Right lobe of liver (tissue), 6 donors: ENCODE data around the gene PIGC. TPM values are rescaled to one million over a fixed set of nuclear protein-coding genes. Genes with fewer than 3 reads are reported as not detected.

ENCODE experiments used
- ATAC-seq, 4 donors: fragments of 200-7000 bp; cut with Tn5 transposase; one replicate each; pipeline ENCODE4 v1.9.1; 2020; ENCODE audit warnings: mild to moderate bottlenecking in 4 of 4, moderate library complexity in 4 of 4
- DNase-seq, 3 donors: peaks; one replicate each; pipeline ENCODE4 v3.0.0-alpha.2; 2020
- H3K27ac ChIP-seq, 3 donors: fragments of 200-600 bp; one replicate each; pipeline ENCODE4 v1.8.0; 2022
- H3K27me3 ChIP-seq, 2 donors: fragments of 200-600 bp; one replicate each; pipeline ENCODE4 v1.8.0; 2022
- H3K36me3 ChIP-seq, 4 donors: fragments of 200-600 bp; sonication (generic) in 1 of 4; one replicate each; pipeline versions ENCODE4 v1.5.1 to v1.8.0; 2017 to 2022; ENCODE audit warnings: control low read depth in 1 of 4
- H3K4me1 ChIP-seq, 4 donors: fragments of 200-600 bp; sonication (generic) in 1 of 4; one replicate each; pipeline versions ENCODE4 v1.5.1 to v1.8.0; 2017 to 2022; ENCODE audit warnings: control low read depth in 1 of 4
- H3K4me3 ChIP-seq, 3 donors: fragments of 200-600 bp; one replicate each; pipeline ENCODE4 v1.8.0; 2022
- H3K9me3 ChIP-seq, 4 donors: fragments of 200-600 bp; sonication (generic) in 1 of 4; one replicate each; pipeline versions ENCODE4 v1.5.1 to v1.8.0; 2017 to 2022; ENCODE audit warnings: control low read depth in 1 of 4
- CTCF ChIP-seq, 4 donors: fragments of 200-600 bp in 3 of 4; fragments of 450-650 bp in 1 of 4; IDR thresholded peaks; one replicate each; pipeline versions ENCODE4 v1.5.1 to v1.8.0; 2016 to 2022; ENCODE audit warnings: antibody characterized with exemption in 4 of 4, mild to moderate bottlenecking in 2 of 4
- POLR2A ChIP-seq: fragments of 450-650 bp; IDR thresholded peaks from one replicate; pipeline ENCODE4 v1.6.1; 2017; ENCODE audit warnings: antibody characterized with exemption, mild to moderate bottlenecking
- WGBS: methylation state at CpG from one replicate; pipeline ENCODE4 v1.1.6; 2018; ENCODE audit warnings: low coverage, low lambda C conversion rate; ENCODE audit not compliant: insufficient coverage; ENCODE audit errors: missing lambda C conversion rate; 5-methylcytosine and 5-hydroxymethylcytosine counted together
- intact Hi-C, 2 donors: fragments of 100-400 bp; cut with DNase I; formaldehyde crosslinking; loops; one replicate each; pipeline versions ENCODE4 v1.11.2 to v1.14.1; 2022
- total RNA-seq, 6 experiments: library from RNA; depleted of rRNA in 2 of 6; stranded (reverse); fragments of >200 nt in 2 of 6; fragmentation: NEBNext Ultra II Directional in 3 of 6; extraction: Animal tissue kit (Norgen Biotek cat#: 25700) in 3 of 6; gene quantifications; one replicate each; pipeline versions ENCODE4 v1.1.0 to v1.2.4, GENCODE V29; 2016 to 2023
- donor health status: DM: no; HTN: yes; CAD: no.
- donor health status: DM: no; HTN: no; CAD: no.
- donor health status: DM: no; HTN: no; CAD: no.
- donor health status: DM: no; HTN: yes; CAD: no.
- donor health status: DM: no; HTN: yes; CAD: no.

Gene PIGC
- total RNA-seq, 6 experiments from 2014 or later, result 6.7 to 12.0 (median 8.7) TPM

GRCh38 chr1:172457479-172458130 is 13.7 kb upstream of the PIGC start:
- intact Hi-C loops, result loop anchor here in 1 of 2 donors (10.0 kb wide), 1 partner anchor 257 kb away; no protein-coding TSS in a partner anchor
- Histone ChIP-seq H3K27me3 (no peaks in the 10 kb centered on the region), H3K4me3 (no peak overlapping the region), H3K9me3 (no peaks in the 10 kb centered on the region), H3K27ac (no peak overlapping the region), H3K36me3 (no peaks in the 10 kb centered on the region), H3K4me1 (peaks cover 0 to 13% (median 2%) of the 10 kb centered on the region in 4 donors)
- TF ChIP-seq CTCF (IDR thresholded peaks at IDR 0.05), result no peak
- no peak for TF ChIP-seq POLR2A
- DNase-seq (no peak), ATAC-seq (peak in 3 of 4 donors; percentile 40 to 81 (median 46))
- WGBS, result 86% methylated on average over 1 of the region's 1 CpG

- Histone ChIP-seq H3K27ac (no peak overlapping the region), H3K9me3 (no peaks in the 10 kb centered on the region), H3K4me1 (peaks cover 0 to 16% (median 2%) of the 10 kb centered on the region in 4 donors), H3K27me3 (no peaks in the 10 kb centered on the region), H3K36me3 (no peaks in the 10 kb centered on the region), H3K4me3 (no peak overlapping the region)
- no peak for DNase-seq
- 92% methylated on average over 5 of the region's 5 CpGs for WGBS
- no peak for ATAC-seq
- intact Hi-C loops, result loop anchor here in 1 of 2 donors (10.0 kb wide), 1 partner anchor 258 kb away; no protein-coding TSS in a partner anchor
- TF ChIP-seq CTCF (IDR thresholded peaks at IDR 0.05) (no peak), POLR2A (no peak)
These were observed 12.5 kb upstream of the PIGC start for GRCh38 chr1:172456344-172456769.

- 86% methylated on average over 1 of the region's 1 CpG for WGBS
- no peak overlapping the region for H3K4me3 ChIP-seq
- no peak overlapping the region for H3K27ac ChIP-seq
- intact Hi-C loops, result loop anchor here in 1 of 2 donors (10.0 kb wide), 1 partner anchor 259 kb away; no protein-coding TSS in a partner anchor
- H3K27me3 ChIP-seq, result no peaks in the 10 kb centered on the region
- TF ChIP-seq CTCF (IDR thresholded peaks at IDR 0.05) (no peak), POLR2A (no peak)
- H3K36me3 ChIP-seq, result no peaks in the 10 kb centered on the region
- no peaks in the 10 kb centered on the region for H3K9me3 ChIP-seq
- ATAC-seq (no peak), DNase-seq (no peak)
- H3K4me1 ChIP-seq, result peaks cover 0 to 25% (median 2%) of the 10 kb centered on the region in 4 donors
These were observed 11.6 kb upstream of the PIGC start for GRCh38 chr1:172455451-172455850.

GRCh38 chr1:172453607-172454006 is 9.7 kb upstream of the PIGC start:
- Histone ChIP-seq H3K36me3 (no peaks in the 10 kb centered on the region), H3K4me1 (peaks cover 0 to 30% (median 2%) of the 10 kb centered on the region in 4 donors), H3K27ac (no peak overlapping the region), H3K4me3 (no peak overlapping the region), H3K27me3 (no peaks in the 10 kb centered on the region), H3K9me3 (no peaks in the 10 kb centered on the region)
- no peak for TF ChIP-seq CTCF (IDR thresholded peaks at IDR 0.05)
- no peak for TF ChIP-seq POLR2A
- intact Hi-C loops, result loop anchor here in 1 of 2 donors (10.0 kb wide), 1 partner anchor 261 kb away; no protein-coding TSS in a partner anchor
- WGBS, result 53% methylated on average over 1 of the region's 1 CpG
- DNase-seq (no peak), ATAC-seq (no peak)
